ENCODE data around the gene CLDN14.

The CLDN14 gene

GRCh38 chr21:36429947-36430546, 49.9 kb downstream of the CLDN14 start:
- no peak for DNase-seq

- DNase-seq: no peak
Observed at GRCh38 chr21:36428761-36429432, 51.0 kb downstream of the CLDN14 start.

- no peak for DNase-seq
Observed at GRCh38 chr21:36427502-36427901, 52.4 kb downstream of the CLDN14 start.

- no peak for DNase-seq
Observed at GRCh38 chr21:36425286-36425685, 54.6 kb downstream of the CLDN14 start.

GRCh38 chr21:36424592-36424991, 55.3 kb downstream of the CLDN14 start:
- DNase-seq: no peak

- DNase-seq: no peak
Observed at GRCh38 chr21:36423771-36424433, 56.0 kb downstream of the CLDN14 start.

- no peak for DNase-seq
Observed at GRCh38 chr21:36422279-36423098, 57.4 kb downstream of the CLDN14 start.

- no peak for DNase-seq
Observed at GRCh38 chr21:36420571-36421339, 59.2 kb downstream of the CLDN14 start.

- no peak for DNase-seq
Observed at GRCh38 chr21:36419996-36420395, 59.9 kb downstream of the CLDN14 start.

GRCh38 chr21:36419241-36419640, 60.7 kb downstream of the CLDN14 start:
- no peak for DNase-seq

- no peak for DNase-seq
Observed at GRCh38 chr21:36415375-36415774, 64.5 kb downstream of the CLDN14 start.

GRCh38 chr21:36412916-36413315, 67.0 kb downstream of the CLDN14 start:
- DNase-seq: no peak

GRCh38 chr21:36411301-36411700, 68.6 kb downstream of the CLDN14 start:
- no peak for DNase-seq
